CD4-positive, alpha-beta T cell (primary cell): ENCODE data around the gene CD300A. TPM values are rescaled to one million over a fixed set of nuclear protein-coding genes. Genes with fewer than 3 reads are reported as not detected.

Experiments used
- ATAC-seq: fragments of 200-7000 bp; cut with Tn5 transposase; one replicate; pipeline ENCODE4 v1.10.0; 2022; ENCODE audit warnings: mild to moderate bottlenecking; ENCODE audit not compliant: poor library complexity
- CTCF ChIA-PET: fragments of 350-600 bp; sonication (Branson Sonifier 250); formaldehyde crosslinking; loops from one replicate; lab custom pipeline; 2021; ENCODE audit warnings: antibody characterized with exemption, inconsistent platforms; lab: Charles Lee
- POLR2A ChIA-PET: fragments of 350-600 bp; sonication (Branson Sonifier 250); formaldehyde crosslinking; loops from one replicate; lab custom pipeline; 2021; ENCODE audit warnings: antibody characterized with exemption, inconsistent platforms; lab: Charles Lee
- DNase-seq, 14 experiments: peaks; one replicate each; pipeline ENCODE4 v3.0.0-alpha.2; 2013 to 2020; ENCODE audit warnings: mixed read lengths in 2 of 14
- H3K27ac ChIP-seq, 2 donors: one replicate each; pipeline versions ENCODE4 v1.5.1 to v1.7.0; 2013; ENCODE audit warnings: low read length in 2 of 2, low read depth in 1 of 2, mild to moderate bottlenecking in 1 of 2
- H3K27me3 ChIP-seq, 2 experiments: 1 replicate in 1 of 2; 2 replicates in 1 of 2; pipeline versions ENCODE4 v1.6.1 to v1.7.0; 2013; ENCODE audit warnings: low read length in 2 of 2, control low read depth in 1 of 2, mild to moderate bottlenecking in 1 of 2, moderate library complexity in 1 of 2; ENCODE audit not compliant: insufficient read depth in 2 of 2, control insufficient read depth in 1 of 2
- H3K36me3 ChIP-seq: one replicate; pipeline ENCODE4 v1.6.1; 2013; ENCODE audit warnings: low read length, control low read depth; ENCODE audit not compliant: insufficient read depth
- H3K4me1 ChIP-seq: one replicate; pipeline ENCODE4 v1.6.1; 2013; ENCODE audit warnings: low read length, control low read depth; ENCODE audit not compliant: insufficient read depth
- H3K4me3 ChIP-seq: one replicate; pipeline ENCODE4 v1.5.1; 2013; ENCODE audit warnings: mild to moderate bottlenecking, low read length, moderate library complexity
- H3K9me3 ChIP-seq, 2 experiments: 1 replicate in 1 of 2; 2 replicates in 1 of 2; pipeline versions ENCODE4 v1.6.1 to v1.7.0; 2013; ENCODE audit warnings: low read length in 2 of 2, mild to moderate bottlenecking in 2 of 2, control low read depth in 1 of 2, moderate library complexity in 1 of 2; ENCODE audit not compliant: control insufficient read depth in 1 of 2, insufficient read depth in 1 of 2
- H3K27ac Mint-ChIP-seq: one replicate; pipeline ENCODE4 v1.8.0; 2020; ENCODE audit warnings: mixed read lengths
- H3K27me3 Mint-ChIP-seq: one replicate; pipeline ENCODE4 v1.8.0; 2021; ENCODE audit warnings: mixed read lengths
- H3K36me3 Mint-ChIP-seq: one replicate; pipeline ENCODE4 v1.8.0; 2021; ENCODE audit warnings: low read depth, mixed read lengths
- H3K4me1 Mint-ChIP-seq: one replicate; pipeline ENCODE4 v1.8.0; 2021; ENCODE audit warnings: low read depth, mixed read lengths
- H3K4me3 Mint-ChIP-seq: one replicate; pipeline ENCODE4 v1.8.0; 2020; ENCODE audit warnings: mild to moderate bottlenecking, mixed read lengths
- H3K9me3 Mint-ChIP-seq: one replicate; pipeline ENCODE4 v1.8.0; 2020; ENCODE audit warnings: mixed read lengths
- intact Hi-C, 2 experiments: fragments of 100-400 bp; cut with DNase I in 1 of 2; cut with micrococcal nuclease in 1 of 2; formaldehyde crosslinking; loops; one replicate each; pipeline versions ENCODE4 v1.15.1 to v1.9.0; 2023 to 2025; cut with DNase I, micrococcal nuclease
- polyA plus RNA-seq, 2 donors: library from polyadenylated mRNA; unstranded; fragments of 120-200 nt; gene quantifications; one replicate each; pipeline ENCODE4 v1.2.1, GENCODE V29; 2013
- total RNA-seq, 174 experiments: library from RNA in 2 of 174; stranded (reverse) in 2 of 174; gene quantifications; one replicate each; pipeline ENCODE4 v1.2.3 and lab custom pipeline; 2021 to 2026
- TF ChIP-seq, protein P1 (sequence below): fragments of 200-600 bp; IDR thresholded peaks from one replicate; pipeline ENCODE4 v1.8.0; 2022; ENCODE audit warnings: antibody characterized with exemption, mild to moderate bottlenecking

CD300A gene
- total RNA-seq (1 to 10 TPM; 1.8 to 2.6 TPM), total RNA-seq (lab: John Stamatoyannopoulos, UW) (1.1 to 39.7 (median 9.1) reads per million in 172 experiments)
- 41.5 TPM for polyA plus RNA-seq (2013, experiment 1 of 2)
- 42.6 TPM for polyA plus RNA-seq (2013, experiment 2 of 2)

- CTCF ChIA-PET: no interaction called here
Observed at GRCh38 chr17:74466111-74466827, at the start of gene CD300A. CD300A (plus strand) TSS chr17:74466634; CDS start chr17:74466704, 70 bp downstream.

GRCh38 chr17:74417178-74418045 is 49.0 kb upstream of the CD300A start:
- POLR2A ChIA-PET: no interaction called here

More at GRCh38 chr17:74466111-74466827, at the start of gene CD300A:
- ATAC-seq (no peak), DNase-seq (peak in 4 of 14 experiments; percentile 43 to 57 (median 52))
- Mint-ChIP-seq H3K9me3 (no peaks in the 10 kb centered on the region), H3K4me1 (peaks cover 16% of the 10 kb centered on the region), H3K4me3 (peak within 1 kb of the TSS; percentile 83), H3K27ac (no peak within 1 kb of the TSS), H3K27me3 (no peaks in the 10 kb centered on the region), H3K36me3 (no peaks in the 10 kb centered on the region)
- Histone ChIP-seq H3K4me3 (peak within 1 kb of the TSS; percentile 72), H3K27me3 (no peaks in the 10 kb centered on the region), H3K4me1 (peaks cover 85% of the 10 kb centered on the region), H3K9me3 (no peaks in the 10 kb centered on the region), H3K27ac (peak within 1 kb of the TSS; percentile 52 to 60), H3K36me3 (peaks cover 2% of the 10 kb centered on the region)
- TF ChIP-seq, protein P1, sequence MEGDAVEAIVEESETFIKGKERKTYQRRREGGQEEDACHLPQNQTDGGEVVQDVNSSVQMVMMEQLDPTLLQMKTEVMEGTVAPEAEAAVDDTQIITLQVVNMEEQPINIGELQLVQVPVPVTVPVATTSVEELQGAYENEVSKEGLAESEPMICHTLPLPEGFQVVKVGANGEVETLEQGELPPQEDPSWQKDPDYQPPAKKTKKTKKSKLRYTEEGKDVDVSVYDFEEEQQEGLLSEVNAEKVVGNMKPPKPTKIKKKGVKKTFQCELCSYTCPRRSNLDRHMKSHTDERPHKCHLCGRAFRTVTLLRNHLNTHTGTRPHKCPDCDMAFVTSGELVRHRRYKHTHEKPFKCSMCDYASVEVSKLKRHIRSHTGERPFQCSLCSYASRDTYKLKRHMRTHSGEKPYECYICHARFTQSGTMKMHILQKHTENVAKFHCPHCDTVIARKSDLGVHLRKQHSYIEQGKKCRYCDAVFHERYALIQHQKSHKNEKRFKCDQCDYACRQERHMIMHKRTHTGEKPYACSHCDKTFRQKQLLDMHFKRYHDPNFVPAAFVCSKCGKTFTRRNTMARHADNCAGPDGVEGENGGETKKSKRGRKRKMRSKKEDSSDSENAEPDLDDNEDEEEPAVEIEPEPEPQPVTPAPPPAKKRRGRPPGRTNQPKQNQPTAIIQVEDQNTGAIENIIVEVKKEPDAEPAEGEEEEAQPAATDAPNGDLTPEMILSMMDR: no peak
- intact Hi-C loops: no loop called here
- POLR2A ChIA-PET: no interaction called here

GRCh38 chr17:74419928-74420411 is 46.5 kb upstream of the CD300A start:
- intact Hi-C loops: loop anchor here in 1 of 2 experiments (10.0 kb wide), 1 partner anchor 515 kb away; the partner anchor contains the start of gene OTOP3
- Histone ChIP-seq H3K4me1 (no peaks in the 10 kb centered on the region), H3K27ac (no peak overlapping the region), H3K27me3 (peaks cover 2 to 4% of the 10 kb centered on the region in 2 experiments), H3K4me3 (no peak overlapping the region), H3K36me3 (no peaks in the 10 kb centered on the region), H3K9me3 (no peaks in the 10 kb centered on the region)
- no peak for ATAC-seq
- no peaks in the 10 kb centered on the region for H3K36me3 Mint-ChIP-seq
- no peak overlapping the region for H3K4me3 Mint-ChIP-seq
- no peak overlapping the region for H3K27ac Mint-ChIP-seq
- no peaks in the 10 kb centered on the region for H3K4me1 Mint-ChIP-seq
- CTCF ChIA-PET: no interaction called here
- no peaks in the 10 kb centered on the region for H3K9me3 Mint-ChIP-seq
- POLR2A ChIA-PET: no interaction called here
- TF ChIP-seq, protein P1: no peak
- DNase-seq: no peak
- H3K27me3 Mint-ChIP-seq: peaks cover 12% of the 10 kb centered on the region

More at GRCh38 chr17:74417178-74418045, 49.0 kb upstream of the CD300A start:
- H3K27ac Mint-ChIP-seq: no peak overlapping the region
- H3K36me3 Mint-ChIP-seq: no peaks in the 10 kb centered on the region
- Histone ChIP-seq H3K27ac (no peak overlapping the region), H3K4me3 (no peak overlapping the region), H3K4me1 (no peaks in the 10 kb centered on the region), H3K9me3 (no peaks in the 10 kb centered on the region), H3K27me3 (peaks cover 0 to 2% of the 10 kb centered on the region in 2 experiments), H3K36me3 (no peaks in the 10 kb centered on the region)
- H3K4me3 Mint-ChIP-seq: no peak overlapping the region
- CTCF ChIA-PET: no interaction called here
- intact Hi-C loops: no loop called here
- no peak for ATAC-seq
- H3K27me3 Mint-ChIP-seq: peaks cover 15% of the 10 kb centered on the region
- H3K9me3 Mint-ChIP-seq: no peaks in the 10 kb centered on the region
- no peaks in the 10 kb centered on the region for H3K4me1 Mint-ChIP-seq
- peak in 2 of 14 experiments; percentile 16 to 48 for DNase-seq
- TF ChIP-seq, protein P1: no peak
